Measurements from ENCODE around the gene CIT.

CIT gene

GRCh38 chr12:119686776-119687175, 190.3 kb downstream of the CIT start:
- DNase-seq (ENCODE audit: low spot score), result no peak
- Mint-ChIP-seq H3K4me3 (no peak overlapping the region), H3K27ac (no peak overlapping the region), H3K9me3 (no peaks in the 10 kb centered on the region), H3K36me3 (ENCODE audit: low read depth) (peaks cover 42% of the 10 kb centered on the region), H3K27me3 (ENCODE audit: low read depth) (no peaks in the 10 kb centered on the region), H3K4me1 (ENCODE audit: low read depth) (peaks cover 11% of the 10 kb centered on the region)

- H3K4me3 Mint-ChIP-seq, result no peak overlapping the region
- DNase-seq (ENCODE audit: low spot score), result no peak
- H3K4me1 Mint-ChIP-seq (ENCODE audit: low read depth), result peaks cover 11% of the 10 kb centered on the region
- no peaks in the 10 kb centered on the region for H3K9me3 Mint-ChIP-seq
- H3K36me3 Mint-ChIP-seq (ENCODE audit: low read depth), result peaks cover 43% of the 10 kb centered on the region
- no peaks in the 10 kb centered on the region for H3K27me3 Mint-ChIP-seq (ENCODE audit: low read depth)
- H3K27ac Mint-ChIP-seq, result no peak overlapping the region
These were observed 190.8 kb downstream of the CIT start for GRCh38 chr12:119686355-119686754.

GRCh38 chr12:119685375-119685774, 191.7 kb downstream of the CIT start:
- peak overlapping the region; percentile 12 for H3K27ac Mint-ChIP-seq
- DNase-seq (ENCODE audit: low spot score), result no peak
- H3K4me1 Mint-ChIP-seq (ENCODE audit: low read depth), result peaks cover 11% of the 10 kb centered on the region
- no peaks in the 10 kb centered on the region for H3K27me3 Mint-ChIP-seq (ENCODE audit: low read depth)
- no peaks in the 10 kb centered on the region for H3K9me3 Mint-ChIP-seq
- peaks cover 46% of the 10 kb centered on the region for H3K36me3 Mint-ChIP-seq (ENCODE audit: low read depth)
- H3K4me3 Mint-ChIP-seq, result no peak overlapping the region

- Mint-ChIP-seq H3K4me1 (ENCODE audit: low read depth) (peaks cover 11% of the 10 kb centered on the region), H3K36me3 (ENCODE audit: low read depth) (peaks cover 51% of the 10 kb centered on the region), H3K27me3 (ENCODE audit: low read depth) (no peaks in the 10 kb centered on the region), H3K9me3 (no peaks in the 10 kb centered on the region), H3K27ac (no peak overlapping the region), H3K4me3 (no peak overlapping the region)
- DNase-seq (ENCODE audit: low spot score), result no peak
These were observed 192.3 kb downstream of the CIT start for GRCh38 chr12:119684711-119685369.

- Mint-ChIP-seq H3K36me3 (ENCODE audit: low read depth) (peaks cover 56% of the 10 kb centered on the region), H3K4me3 (no peak overlapping the region), H3K27me3 (ENCODE audit: low read depth) (no peaks in the 10 kb centered on the region), H3K9me3 (no peaks in the 10 kb centered on the region), H3K27ac (peak overlapping the region; percentile 53), H3K4me1 (ENCODE audit: low read depth) (peaks cover 11% of the 10 kb centered on the region)
- DNase-seq (ENCODE audit: low spot score), result no peak
These were observed 193.3 kb downstream of the CIT start for GRCh38 chr12:119683816-119684215.

- peak overlapping the region; percentile 53 for H3K27ac Mint-ChIP-seq
- no peak overlapping the region for H3K4me3 Mint-ChIP-seq
- H3K36me3 Mint-ChIP-seq (ENCODE audit: low read depth), result peaks cover 60% of the 10 kb centered on the region
- DNase-seq (ENCODE audit: low spot score), result no peak
- no peaks in the 10 kb centered on the region for H3K9me3 Mint-ChIP-seq
- peaks cover 11% of the 10 kb centered on the region for H3K4me1 Mint-ChIP-seq (ENCODE audit: low read depth)
- no peaks in the 10 kb centered on the region for H3K27me3 Mint-ChIP-seq (ENCODE audit: low read depth)
These were observed 193.7 kb downstream of the CIT start for GRCh38 chr12:119683413-119683812.

- no peak overlapping the region for H3K4me3 Mint-ChIP-seq
- no peaks in the 10 kb centered on the region for H3K27me3 Mint-ChIP-seq (ENCODE audit: low read depth)
- peaks cover 11% of the 10 kb centered on the region for H3K4me1 Mint-ChIP-seq (ENCODE audit: low read depth)
- peak overlapping the region; percentile 85 for H3K27ac Mint-ChIP-seq
- DNase-seq (ENCODE audit: low spot score), result no peak
- H3K9me3 Mint-ChIP-seq, result no peaks in the 10 kb centered on the region
- peaks cover 63% of the 10 kb centered on the region for H3K36me3 Mint-ChIP-seq (ENCODE audit: low read depth)
These were observed 194.4 kb downstream of the CIT start for GRCh38 chr12:119682639-119683252.

GRCh38 chr12:119681728-119682638, 195.1 kb downstream of the CIT start:
- DNase-seq (ENCODE audit: low spot score), result peak; percentile 43
- Mint-ChIP-seq H3K9me3 (no peaks in the 10 kb centered on the region), H3K36me3 (ENCODE audit: low read depth) (peaks cover 63% of the 10 kb centered on the region), H3K4me3 (no peak overlapping the region), H3K27ac (peak overlapping the region; percentile 85), H3K4me1 (ENCODE audit: low read depth) (peaks cover 11% of the 10 kb centered on the region), H3K27me3 (ENCODE audit: low read depth) (no peaks in the 10 kb centered on the region)

- Mint-ChIP-seq H3K27me3 (ENCODE audit: low read depth) (no peaks in the 10 kb centered on the region), H3K36me3 (ENCODE audit: low read depth) (peaks cover 64% of the 10 kb centered on the region), H3K9me3 (no peaks in the 10 kb centered on the region), H3K4me3 (no peak overlapping the region), H3K4me1 (ENCODE audit: low read depth) (peaks cover 11% of the 10 kb centered on the region), H3K27ac (no peak overlapping the region)
- no peak for DNase-seq (ENCODE audit: low spot score)
These were observed 196.0 kb downstream of the CIT start for GRCh38 chr12:119681111-119681510.

GRCh38 chr12:119679490-119679889, 197.6 kb downstream of the CIT start:
- no peak for DNase-seq (ENCODE audit: low spot score)
- Mint-ChIP-seq H3K4me3 (no peak overlapping the region), H3K27ac (no peak overlapping the region), H3K27me3 (ENCODE audit: low read depth) (no peaks in the 10 kb centered on the region), H3K36me3 (ENCODE audit: low read depth) (peaks cover 71% of the 10 kb centered on the region), H3K4me1 (ENCODE audit: low read depth) (peaks cover 11% of the 10 kb centered on the region), H3K9me3 (no peaks in the 10 kb centered on the region)

- no peak for DNase-seq (ENCODE audit: low spot score)
- H3K4me1 Mint-ChIP-seq (ENCODE audit: low read depth), result peaks cover 14% of the 10 kb centered on the region
- no peak overlapping the region for H3K4me3 Mint-ChIP-seq
- H3K36me3 Mint-ChIP-seq (ENCODE audit: low read depth), result peaks cover 75% of the 10 kb centered on the region
- H3K9me3 Mint-ChIP-seq, result no peaks in the 10 kb centered on the region
- H3K27ac Mint-ChIP-seq, result no peak overlapping the region
- H3K27me3 Mint-ChIP-seq (ENCODE audit: low read depth), result no peaks in the 10 kb centered on the region
These were observed 198.0 kb downstream of the CIT start for GRCh38 chr12:119679081-119679480.

- peaks cover 79% of the 10 kb centered on the region for H3K36me3 Mint-ChIP-seq (ENCODE audit: low read depth)
These were observed 198.7 kb downstream of the CIT start for GRCh38 chr12:119678459-119678858.

GRCh38 chr12:119676573-119676972, 200.5 kb downstream of the CIT start:
- no peak for DNase-seq (ENCODE audit: low spot score)
- Mint-ChIP-seq H3K27ac (peak overlapping the region; percentile 8), H3K4me3 (no peak overlapping the region), H3K9me3 (no peaks in the 10 kb centered on the region), H3K36me3 (ENCODE audit: low read depth) (peaks cover 84% of the 10 kb centered on the region), H3K4me1 (ENCODE audit: low read depth) (peaks cover 25% of the 10 kb centered on the region), H3K27me3 (ENCODE audit: low read depth) (no peaks in the 10 kb centered on the region)

More at GRCh38 chr12:119678459-119678858, 198.7 kb downstream of the CIT start:
- Mint-ChIP-seq H3K4me3 (no peak overlapping the region), H3K27me3 (ENCODE audit: low read depth) (no peaks in the 10 kb centered on the region), H3K27ac (no peak overlapping the region), H3K4me1 (ENCODE audit: low read depth) (peaks cover 20% of the 10 kb centered on the region), H3K9me3 (no peaks in the 10 kb centered on the region)
- no peak for DNase-seq (ENCODE audit: low spot score)

GRCh38 chr12:119676022-119676421, 201.1 kb downstream of the CIT start:
- no peaks in the 10 kb centered on the region for H3K27me3 Mint-ChIP-seq (ENCODE audit: low read depth)
- no peaks in the 10 kb centered on the region for H3K9me3 Mint-ChIP-seq
- H3K4me3 Mint-ChIP-seq, result no peak overlapping the region
- DNase-seq (ENCODE audit: low spot score), result no peak
- peaks cover 29% of the 10 kb centered on the region for H3K4me1 Mint-ChIP-seq (ENCODE audit: low read depth)
- H3K27ac Mint-ChIP-seq, result no peak overlapping the region
- H3K36me3 Mint-ChIP-seq (ENCODE audit: low read depth), result peaks cover 86% of the 10 kb centered on the region

Measured in T-helper 2 cell treated with Interferon-gamma antibody and Interleukin-4, amounts not matched to agents 5 μg/mL and 100 μg/mL, for 36 hours (primary cell).